Astrocyte of the spinal cord (primary cell): ENCODE data around the gene SLC2A9.

ENCODE experiments used
- DNase-seq: peaks from one replicate; pipeline ENCODE4 v3.0.0; 2011; ENCODE audit warnings: low read depth, low spot score
- H3K4me3 ChIP-seq: 2 replicates; pipeline ENCODE4 v1.5.1; 2011; ENCODE audit warnings: low read depth, mild to moderate bottlenecking, low read length, moderate library complexity
- CTCF ChIP-seq: IDR thresholded peaks from 2 replicates; pipeline ENCODE4 v1.5.1; 2012; ENCODE audit warnings: low read depth, mild to moderate bottlenecking, low read length, inconsistent platforms
- in situ Hi-C: cut with HindIII; loops from 2 replicates; pipeline ENCODE4 v1.10.0; 2017; ENCODE audit warnings: low sequenced_read_pairs

Gene SLC2A9

DNA sequence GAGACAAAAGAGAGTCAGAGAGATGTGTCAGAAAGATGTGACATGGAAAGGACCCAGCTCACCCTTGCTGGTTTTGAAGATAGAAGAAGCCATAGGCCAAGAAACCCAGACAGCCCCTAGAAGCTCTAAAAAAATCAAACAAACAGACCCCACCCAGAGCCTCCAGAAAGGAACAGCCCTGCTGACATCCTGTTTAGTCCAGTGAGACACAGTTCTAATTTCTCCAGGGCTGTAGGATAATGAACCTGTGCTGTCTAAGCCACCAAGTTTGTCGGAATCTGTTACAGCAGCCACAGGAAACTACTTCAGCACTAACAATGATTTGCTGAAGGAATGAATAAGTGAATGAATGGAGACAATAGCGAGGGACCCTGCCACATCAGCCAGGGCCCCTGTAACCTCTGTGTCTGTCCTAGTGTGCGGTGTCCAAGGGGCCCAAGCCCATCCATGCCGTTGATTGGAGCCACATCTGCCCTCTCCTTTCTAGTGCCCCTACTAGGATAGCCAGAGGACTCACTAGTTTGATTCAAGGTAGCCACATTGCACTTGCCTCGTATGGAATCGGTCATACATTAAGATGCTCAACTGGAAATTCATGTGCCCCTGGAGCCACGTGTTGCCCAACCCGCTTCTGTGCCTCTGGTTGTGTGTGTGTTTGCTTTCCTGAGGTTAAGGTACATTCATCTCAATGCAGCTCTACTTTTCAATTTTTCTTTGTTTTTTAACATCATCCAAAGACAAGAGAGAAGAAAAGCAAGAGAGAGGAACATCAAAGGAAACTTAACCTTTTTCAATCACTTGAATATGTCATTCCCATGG is 32.5 kb upstream of the SLC2A9 start:
- no peak for TF ChIP-seq CTCF
- no peak overlapping the region for H3K4me3 ChIP-seq
- no peak for DNase-seq
- in situ Hi-C loops = no loop called here

GRCh38 chr4:10051517-10052135 is 30.3 kb upstream of the SLC2A9 start:
- no peak for TF ChIP-seq CTCF
- no peak overlapping the region for H3K4me3 ChIP-seq
- DNase-seq = no peak
- in situ Hi-C loops = no loop called here

DNA sequence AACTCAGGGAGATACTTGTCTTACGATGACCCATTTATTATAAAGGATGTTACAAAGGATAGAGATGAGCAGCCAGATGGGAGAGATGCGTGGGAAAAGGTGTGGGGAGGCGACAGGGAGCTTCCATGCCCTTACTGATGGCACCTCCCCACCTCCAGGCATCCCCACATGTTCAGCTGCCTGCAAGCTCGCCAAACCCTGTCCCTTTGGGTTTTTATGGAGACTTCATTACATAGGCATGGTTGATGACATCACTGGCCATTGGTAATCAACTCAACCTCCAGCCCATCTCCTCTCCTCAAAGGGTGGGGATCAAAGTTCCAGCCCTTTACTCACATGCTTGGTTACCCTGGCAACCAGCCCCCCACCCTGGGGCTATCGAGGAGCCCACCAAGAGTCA is 29.4 kb upstream of the SLC2A9 start:
- no peak for DNase-seq
- no peak overlapping the region for H3K4me3 ChIP-seq
- in situ Hi-C loops = no loop called here
- TF ChIP-seq CTCF = no peak

GRCh38 chr4:10050261-10050661 is 29.0 kb upstream of the SLC2A9 start:
- in situ Hi-C loops = no loop called here
- DNase-seq = no peak
- TF ChIP-seq CTCF = no peak
- no peak overlapping the region for H3K4me3 ChIP-seq

- no peak overlapping the region for H3K4me3 ChIP-seq
- TF ChIP-seq CTCF = no peak
- in situ Hi-C loops = no loop called here
- DNase-seq = no peak
Observed at GRCh38 chr4:10048941-10049697, 27.8 kb upstream of the SLC2A9 start.

DNA sequence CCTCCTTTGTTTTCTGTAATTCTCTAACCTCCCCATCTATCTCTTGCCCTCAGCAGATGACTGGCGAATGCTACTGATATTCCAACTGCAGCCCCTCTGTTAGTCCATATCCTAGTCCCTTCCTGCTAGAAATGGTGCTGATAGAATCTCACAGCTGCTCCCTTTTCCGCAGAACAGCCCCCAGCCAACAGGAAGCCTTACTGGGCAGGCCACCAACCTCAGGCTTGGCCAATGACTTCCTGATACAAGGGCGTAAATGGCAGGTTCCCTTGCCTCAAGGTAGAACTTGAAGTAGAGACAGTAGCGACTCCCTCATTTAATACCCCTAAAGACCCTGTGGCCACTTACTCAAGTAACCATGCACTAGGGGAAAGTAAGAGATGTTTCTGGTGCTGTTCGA is 26.7 kb upstream of the SLC2A9 start:
- DNase-seq = no peak
- TF ChIP-seq CTCF = no peak
- in situ Hi-C loops = no loop called here
- no peak overlapping the region for H3K4me3 ChIP-seq
